ENCODE measurements around the gene KRTAP4-8.
"Not testable (repeated sequence)": the region's sequence is repeated elsewhere in the genome, so short reads cannot be mapped to it uniquely, and the experiment has no call there.

KRTAP4-8 gene

DNA sequence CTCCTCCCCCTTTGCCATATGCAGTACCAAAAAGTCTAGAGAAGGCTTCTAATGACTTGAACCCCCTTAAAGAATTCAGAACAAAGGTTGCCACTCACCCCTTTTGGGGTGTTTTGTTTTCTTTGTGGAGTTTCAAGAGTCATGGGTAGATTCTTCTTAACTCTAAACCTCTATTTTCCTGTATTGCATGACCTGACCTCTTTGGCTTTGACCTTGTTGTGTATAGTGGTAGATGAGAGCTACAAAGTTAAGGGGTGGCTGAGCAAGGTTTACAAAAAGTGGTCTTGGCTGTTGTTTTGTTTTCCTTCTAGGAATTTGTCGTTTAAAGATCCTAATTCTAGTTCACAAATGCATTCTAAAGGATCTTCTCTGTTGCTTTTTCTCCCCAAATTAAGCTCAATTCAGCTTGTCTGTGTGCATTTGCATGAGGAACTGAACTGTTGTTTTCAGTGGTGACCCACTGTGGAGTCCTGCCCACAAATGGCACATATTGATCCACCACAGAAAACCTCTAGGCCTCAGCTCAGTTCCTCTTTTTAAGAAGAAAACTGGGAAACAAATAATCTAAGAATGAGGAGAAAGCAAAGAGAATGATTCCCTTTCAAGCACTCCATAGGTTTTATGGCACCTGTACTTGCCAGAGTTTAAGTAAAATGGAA is 10.9 kb upstream of the KRTAP4-8 start:
- not testable (repeated sequence) for H3K4me3 ChIP-seq (ENCODE audit: insufficient read depth, low read depth, low read length); H3K27me3 ChIP-seq (ENCODE audit: control insufficient read depth, insufficient read depth, low read length, poor library complexity, severe bottlenecking); H3K36me3 ChIP-seq (ENCODE audit: control insufficient read depth, insufficient read depth, low read length); H3K9me3 ChIP-seq (ENCODE audit: control insufficient read depth, low read length); H3K27ac ChIP-seq (ENCODE audit: insufficient read depth, low read depth, low read length, poor library complexity, severe bottlenecking); H3K4me1 ChIP-seq (ENCODE audit: control insufficient read depth, insufficient read depth, low read length)
- 44 to 71% methylated on average over 1 of the region's 1 CpG for WGBS, 2 experiments

- Histone ChIP-seq H3K27me3 (ENCODE audit: control insufficient read depth, insufficient read depth, low read length, poor library complexity, severe bottlenecking) (no peaks in the 10 kb centered on the region), H3K4me3 (ENCODE audit: insufficient read depth, low read depth, low read length) (no peak overlapping the region), H3K4me1 (ENCODE audit: control insufficient read depth, insufficient read depth, low read length) (no peaks in the 10 kb centered on the region), H3K36me3 (ENCODE audit: control insufficient read depth, insufficient read depth, low read length) (no peaks in the 10 kb centered on the region), H3K9me3 (ENCODE audit: control insufficient read depth, low read length) (peaks cover 10% of the 10 kb centered on the region), H3K27ac (ENCODE audit: insufficient read depth, low read depth, low read length, poor library complexity, severe bottlenecking) (no peak overlapping the region)
- WGBS, 2 experiments, result 83 to 93% methylated on average over 1 of the region's 1 CpG
Observed at GRCh38 chr17:41107941-41108450, 10.1 kb upstream of the KRTAP4-8 start.

GRCh38 chr17:41105347-41105746 is 7.4 kb upstream of the KRTAP4-8 start, which contains the start of gene KRTAP4-9:
KRTAP4-9 (plus strand) TSS chr17:41105389; CDS start chr17:41105389, 0 bp downstream.
- not testable (repeated sequence) for H3K36me3 ChIP-seq (ENCODE audit: control insufficient read depth, insufficient read depth, low read length); H3K4me1 ChIP-seq (ENCODE audit: control insufficient read depth, insufficient read depth, low read length); H3K27ac ChIP-seq (ENCODE audit: insufficient read depth, low read depth, low read length, poor library complexity, severe bottlenecking); H3K9me3 ChIP-seq (ENCODE audit: control insufficient read depth, low read length); H3K27me3 ChIP-seq (ENCODE audit: control insufficient read depth, insufficient read depth, low read length, poor library complexity, severe bottlenecking); H3K4me3 ChIP-seq (ENCODE audit: insufficient read depth, low read depth, low read length)
- WGBS, 2 experiments, result 78 to 82% methylated on average over 10 of the region's 10 CpGs

DNA sequence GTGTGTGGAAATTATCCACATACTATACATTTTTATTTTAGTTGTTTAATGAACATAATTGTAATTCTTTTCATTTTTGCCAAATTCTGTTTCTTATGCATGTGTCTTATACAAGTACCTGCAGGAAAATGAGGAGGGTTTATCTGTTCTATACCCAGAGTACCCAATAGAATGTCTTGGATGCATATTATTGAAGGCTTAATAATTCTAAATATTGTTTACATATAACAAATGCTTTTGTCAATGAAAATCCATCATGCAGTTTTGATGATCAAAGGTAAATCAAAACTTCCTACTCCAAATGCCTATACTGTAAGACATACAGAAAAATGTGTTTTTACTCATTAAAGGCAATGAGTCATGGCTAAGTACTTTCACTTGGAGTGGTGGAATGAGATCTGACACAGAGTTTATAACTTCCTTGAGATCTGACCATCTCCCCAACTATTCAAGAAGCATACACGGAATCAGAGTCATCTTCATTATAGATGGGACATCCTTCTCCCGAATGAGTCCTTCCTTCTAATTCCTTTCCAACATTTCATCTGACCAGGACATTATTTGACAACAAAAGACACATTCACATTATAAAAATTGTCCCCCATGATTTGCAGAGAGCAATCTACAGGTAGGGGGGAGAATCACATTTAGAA is 6.6 kb upstream of the KRTAP4-8 start:
- H3K4me1 ChIP-seq (ENCODE audit: control insufficient read depth, insufficient read depth, low read length); H3K36me3 ChIP-seq (ENCODE audit: control insufficient read depth, insufficient read depth, low read length); H3K4me3 ChIP-seq (ENCODE audit: insufficient read depth, low read depth, low read length); H3K27me3 ChIP-seq (ENCODE audit: control insufficient read depth, insufficient read depth, low read length, poor library complexity, severe bottlenecking); H3K9me3 ChIP-seq (ENCODE audit: control insufficient read depth, low read length); H3K27ac ChIP-seq (ENCODE audit: insufficient read depth, low read depth, low read length, poor library complexity, severe bottlenecking): not testable (repeated sequence)
- 84 to 87% methylated on average over 2 of the region's 2 CpGs for WGBS, 2 experiments

DNA sequence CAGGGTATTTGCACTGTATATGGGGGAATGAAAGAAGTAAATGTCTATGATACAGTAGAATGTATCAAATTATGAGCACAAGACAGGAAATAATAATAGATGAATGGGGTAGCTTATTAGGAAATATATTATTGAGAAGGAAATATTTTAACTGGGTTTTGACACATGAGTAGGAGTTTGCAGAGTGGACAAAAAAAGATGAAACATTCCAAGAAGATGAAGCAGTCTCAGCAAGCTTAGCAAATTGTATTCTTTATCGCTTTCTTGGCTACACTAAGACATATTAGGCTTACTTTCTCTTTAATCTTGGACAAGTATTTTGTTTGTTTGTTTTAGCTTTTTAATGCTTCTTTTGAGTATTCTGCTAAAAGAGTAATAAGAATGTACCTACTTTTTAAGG is 6.0 kb upstream of the KRTAP4-8 start:
- no peaks in the 10 kb centered on the region for H3K9me3 ChIP-seq (ENCODE audit: control insufficient read depth, low read length)
- H3K27me3 ChIP-seq (ENCODE audit: control insufficient read depth, insufficient read depth, low read length, poor library complexity, severe bottlenecking), result no peaks in the 10 kb centered on the region
- no peaks in the 10 kb centered on the region for H3K36me3 ChIP-seq (ENCODE audit: control insufficient read depth, insufficient read depth, low read length)
- 91 to 100% methylated on average over 1 of the region's 1 CpG for WGBS, 2 experiments
- H3K4me3 ChIP-seq (ENCODE audit: insufficient read depth, low read depth, low read length), result no peak overlapping the region
- H3K27ac ChIP-seq (ENCODE audit: insufficient read depth, low read depth, low read length, poor library complexity, severe bottlenecking), result no peak overlapping the region
- H3K4me1 ChIP-seq (ENCODE audit: control insufficient read depth, insufficient read depth, low read length), result no peaks in the 10 kb centered on the region

DNA sequence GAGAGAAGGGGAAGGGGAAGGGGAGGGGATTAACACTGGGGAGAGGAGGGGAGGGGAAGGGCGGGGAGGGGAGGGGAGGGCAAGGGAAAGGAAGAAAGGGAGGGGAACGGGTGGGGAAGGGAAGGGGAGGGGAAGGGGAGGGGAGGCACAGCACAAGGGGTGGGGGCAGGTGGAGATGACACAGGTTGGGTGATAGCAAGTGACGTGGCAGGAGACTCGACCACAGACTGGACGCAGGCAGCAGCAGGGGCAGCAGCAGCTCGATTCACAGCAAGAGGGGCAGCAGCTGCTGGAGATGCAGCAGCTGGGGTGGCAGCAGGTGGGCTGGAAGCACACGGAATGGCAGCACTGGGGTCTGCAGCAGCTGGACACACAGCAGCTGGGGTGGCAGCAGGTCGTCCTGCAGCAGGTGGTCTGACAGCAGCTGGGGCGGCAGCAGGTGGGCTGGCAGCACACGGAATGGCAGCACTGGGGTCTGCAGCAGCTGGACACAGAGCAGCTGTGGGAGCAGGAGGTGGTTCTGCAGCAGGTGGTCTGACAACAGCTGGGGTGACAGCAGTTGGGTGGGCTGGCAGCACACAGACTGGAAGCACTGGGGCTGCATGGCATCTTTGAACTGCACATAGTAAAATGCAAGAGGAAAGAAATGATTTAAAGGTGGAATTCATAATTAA is 3.8 kb upstream of the KRTAP4-8 start, which contains the start of gene KRTAP4-16:
Gene KRTAP4-16 (minus strand): TSS at position 624 of the 674 bp plus-strand sequence. CDS start 0 bp downstream, at position 624.
- WGBS, 2 experiments, result 61 to 63% methylated on average over 9 to 10 of the region's 10 CpGs
- H3K4me1 ChIP-seq (ENCODE audit: control insufficient read depth, insufficient read depth, low read length), result no peaks in the 10 kb centered on the region
- H3K36me3 ChIP-seq (ENCODE audit: control insufficient read depth, insufficient read depth, low read length), result no peaks in the 10 kb centered on the region
- H3K9me3 ChIP-seq (ENCODE audit: control insufficient read depth, low read length), result no peaks in the 10 kb centered on the region
- H3K27ac ChIP-seq (ENCODE audit: insufficient read depth, low read depth, low read length, poor library complexity, severe bottlenecking), result no peak within 1 kb of the TSS
- no peak within 1 kb of the TSS for H3K4me3 ChIP-seq (ENCODE audit: insufficient read depth, low read depth, low read length)
- H3K27me3 ChIP-seq (ENCODE audit: control insufficient read depth, insufficient read depth, low read length, poor library complexity, severe bottlenecking), result no peaks in the 10 kb centered on the region

- H3K27me3 ChIP-seq (ENCODE audit: control insufficient read depth, insufficient read depth, low read length, poor library complexity, severe bottlenecking); H3K36me3 ChIP-seq (ENCODE audit: control insufficient read depth, insufficient read depth, low read length); H3K9me3 ChIP-seq (ENCODE audit: control insufficient read depth, low read length); H3K4me3 ChIP-seq (ENCODE audit: insufficient read depth, low read depth, low read length); H3K4me1 ChIP-seq (ENCODE audit: control insufficient read depth, insufficient read depth, low read length); H3K27ac ChIP-seq (ENCODE audit: insufficient read depth, low read depth, low read length, poor library complexity, severe bottlenecking): not testable (repeated sequence)
- WGBS, 2 experiments, result 94 to 95% methylated on average over 7 of the region's 7 CpGs
Observed at GRCh38 chr17:41099682-41100480, 1.9 kb upstream of the KRTAP4-8 start.

DNA sequence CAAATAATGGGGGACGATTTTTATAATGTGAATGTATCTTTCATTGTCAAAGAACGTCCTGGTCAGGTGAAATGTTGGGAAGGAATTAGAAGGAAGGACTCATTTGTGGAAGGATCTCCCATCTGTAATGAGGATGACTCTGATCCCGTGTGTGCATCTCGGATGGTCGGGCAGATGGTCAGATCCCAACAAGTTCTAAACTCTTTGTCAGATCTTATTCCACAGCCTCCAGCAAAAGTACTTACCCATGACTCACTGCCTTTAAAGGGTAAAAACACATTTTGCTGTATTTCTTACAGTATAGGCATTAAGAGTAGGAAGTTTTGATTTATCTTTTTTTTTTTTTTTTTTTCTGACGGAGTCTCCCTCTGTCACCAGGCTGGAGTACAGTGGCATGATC is 539 bp upstream of the KRTAP4-8 start:
- Histone ChIP-seq H3K4me1 (ENCODE audit: control insufficient read depth, insufficient read depth, low read length) (no peaks in the 10 kb centered on the region), H3K4me3 (ENCODE audit: insufficient read depth, low read depth, low read length) (no peak overlapping the region), H3K27ac (ENCODE audit: insufficient read depth, low read depth, low read length, poor library complexity, severe bottlenecking) (no peak overlapping the region), H3K27me3 (ENCODE audit: control insufficient read depth, insufficient read depth, low read length, poor library complexity, severe bottlenecking) (no peaks in the 10 kb centered on the region), H3K9me3 (ENCODE audit: control insufficient read depth, low read length) (no peaks in the 10 kb centered on the region), H3K36me3 (ENCODE audit: control insufficient read depth, insufficient read depth, low read length) (peaks cover 2% of the 10 kb centered on the region)
- WGBS, 2 experiments, result 93 to 94% methylated on average over 6 of the region's 6 CpGs

- H3K4me1 ChIP-seq (ENCODE audit: control insufficient read depth, insufficient read depth, low read length), result no peaks in the 10 kb centered on the region
Observed at GRCh38 chr17:41096055-41096454, 1.9 kb downstream of the KRTAP4-8 start.

More at GRCh38 chr17:41096055-41096454, 1.9 kb downstream of the KRTAP4-8 start:
- Histone ChIP-seq H3K27ac (ENCODE audit: insufficient read depth, low read depth, low read length, poor library complexity, severe bottlenecking) (no peak overlapping the region), H3K36me3 (ENCODE audit: control insufficient read depth, insufficient read depth, low read length) (peaks cover 3% of the 10 kb centered on the region), H3K27me3 (ENCODE audit: control insufficient read depth, insufficient read depth, low read length, poor library complexity, severe bottlenecking) (no peaks in the 10 kb centered on the region), H3K9me3 (ENCODE audit: control insufficient read depth, low read length) (peaks cover 4% of the 10 kb centered on the region), H3K4me3 (ENCODE audit: insufficient read depth, low read depth, low read length) (no peak overlapping the region)
- 95 to 97% methylated on average over 7 of the region's 7 CpGs for WGBS, 2 experiments

Measured in ectodermal cell (in vitro differentiated cells).